GM23338 (cell line): ENCODE results near the gene WNK2. TPM values are rescaled to one million over a fixed set of nuclear protein-coding genes. Genes with fewer than 3 reads are reported as not detected.

Experiments used
- ATAC-seq: fragments of 200-7000 bp; cut with Tn5 transposase; 3 replicates; pipeline ENCODE4 v1.9.1; 2020
- DNase-seq: peaks from one replicate; pipeline ENCODE4 v3.0.0-alpha.2; 2015; ENCODE audit warnings: low spot score
- H2AFZ ChIP-seq: fragments of 200-600 bp; sonication (generic); 2 replicates; pipeline ENCODE4 v1.8.0; 2016; ENCODE audit warnings: antibody characterized with exemption, mild to moderate bottlenecking, moderate library complexity
- H3F3A ChIP-seq: fragments of 200-600 bp; sonication (generic); replicated peaks from 2 replicates; pipeline ENCODE4 v1.8.0; 2017; ENCODE audit warnings: antibody characterized with exemption, mixed run types, low read depth
- H3K27ac ChIP-seq: fragments of 200-600 bp; sonication (generic); 2 replicates; pipeline ENCODE4 v1.6.1; 2016; ENCODE audit warnings: low read depth
- H3K27me3 ChIP-seq: fragments of 200-600 bp; sonication (generic); 2 replicates; pipeline ENCODE4 v1.8.0; 2016; ENCODE audit warnings: mild to moderate bottlenecking, mixed run types, moderate library complexity; ENCODE audit not compliant: insufficient read depth
- H3K36me3 ChIP-seq: fragments of 200-600 bp; sonication (generic); 2 replicates; pipeline ENCODE4 v1.8.0; 2016; ENCODE audit warnings: mild to moderate bottlenecking; ENCODE audit not compliant: insufficient read depth
- H3K4me1 ChIP-seq: fragments of 200-600 bp; sonication (generic); 2 replicates; pipeline ENCODE4 v1.8.0; 2016; ENCODE audit warnings: mild to moderate bottlenecking, moderate library complexity; ENCODE audit not compliant: insufficient read depth
- H3K4me2 ChIP-seq: fragments of 200-600 bp; sonication (generic); 2 replicates; pipeline ENCODE4 v1.7.1; 2017; ENCODE audit warnings: mixed run types
- H3K4me3 ChIP-seq: fragments of 200-600 bp; sonication (generic); 2 replicates; pipeline ENCODE4 v1.6.1; 2016; ENCODE audit warnings: mixed run types
- H3K79me2 ChIP-seq: fragments of 200-600 bp; sonication (generic); replicated peaks from 2 replicates; pipeline ENCODE4 v1.8.0; 2017; ENCODE audit warnings: mild to moderate bottlenecking; ENCODE audit not compliant: insufficient read depth
- H3K9me2 ChIP-seq: fragments of 200-600 bp; sonication (generic); 2 replicates; pipeline ENCODE4 v1.8.0; 2017; ENCODE audit not compliant: insufficient read depth
- H4K20me1 ChIP-seq: fragments of 200-600 bp; sonication (generic); replicated peaks from 2 replicates; pipeline ENCODE4 v1.8.0; 2017; ENCODE audit warnings: mild to moderate bottlenecking; ENCODE audit not compliant: insufficient read depth
- H3K27ac Mint-ChIP-seq: 2 replicates; pipeline ENCODE4 v1.8.0; 2020; ENCODE audit warnings: inconsistent platforms, mild to moderate bottlenecking, moderate library complexity, mixed read lengths
- H3K27me3 Mint-ChIP-seq: 3 replicates; pipeline ENCODE4 v1.8.0; 2022; ENCODE audit warnings: low read depth, mild to moderate bottlenecking, moderate library complexity, mixed read lengths, inconsistent platforms; ENCODE audit not compliant: insufficient read depth, poor library complexity
- H3K36me3 Mint-ChIP-seq: 3 replicates; pipeline ENCODE4 v1.8.0; 2021; ENCODE audit warnings: low read depth, mild to moderate bottlenecking, inconsistent platforms, moderate library complexity, mixed read lengths
- H3K4me1 Mint-ChIP-seq: 3 replicates; pipeline ENCODE4 v1.8.0; 2020; ENCODE audit warnings: mild to moderate bottlenecking, inconsistent platforms, mixed read lengths
- H3K4me3 Mint-ChIP-seq: 3 replicates; pipeline ENCODE4 v1.8.0; 2021; ENCODE audit warnings: moderate library complexity, mild to moderate bottlenecking, inconsistent platforms, mixed read lengths
- H3K9me3 Mint-ChIP-seq: 3 replicates; pipeline ENCODE4 v1.8.0; 2020; ENCODE audit warnings: moderate library complexity, mild to moderate bottlenecking, inconsistent platforms, mixed read lengths
- CTCF ChIP-seq, 2 experiments: fragments of 200-600 bp in 1 of 2; sonication (generic) in 1 of 2; conservative IDR thresholded peaks; 2 replicates each; pipeline versions ENCODE4 v1.5.1 to v1.6.1; 2016 to 2017; ENCODE audit warnings: antibody characterized with exemption in 2 of 2, low read depth in 2 of 2, mild to moderate bottlenecking in 2 of 2, moderate library complexity in 1 of 2
- ETS1 ChIP-seq: IDR thresholded peaks from 2 replicates; pipeline ENCODE4 v1.6.1; 2016; ENCODE audit warnings: antibody characterized with exemption
- EZH2 ChIP-seq: fragments of 200-600 bp; sonication (generic); IDR thresholded peaks from one replicate; pipeline ENCODE4 v1.8.0; 2017; ENCODE audit warnings: antibody characterized with exemption, mild to moderate bottlenecking, low read depth; ENCODE audit not compliant: unreplicated experiment
- EZH2phosphoT487 ChIP-seq: fragments of 200-600 bp; sonication (generic); IDR thresholded peaks from one replicate; pipeline ENCODE4 v1.8.1; 2018; ENCODE audit warnings: antibody characterized with exemption; ENCODE audit not compliant: unreplicated experiment
- JUNB ChIP-seq: IDR thresholded peaks from one replicate; pipeline ENCODE4 v1.6.1; 2016; ENCODE audit warnings: antibody characterized with exemption; ENCODE audit not compliant: unreplicated experiment
- NANOG ChIP-seq: IDR thresholded peaks from 2 replicates; pipeline ENCODE4 v1.6.1; 2016; ENCODE audit warnings: antibody characterized with exemption, borderline replicate concordance
- POLR2AphosphoS5 ChIP-seq: IDR thresholded peaks from 2 replicates; pipeline ENCODE4 v1.6.1; 2016; ENCODE audit warnings: antibody characterized with exemption, low read depth
- REST ChIP-seq: IDR thresholded peaks from one replicate; pipeline ENCODE4 v1.6.1; 2018; ENCODE audit warnings: antibody characterized with exemption; ENCODE audit not compliant: unreplicated experiment
- STAT1 ChIP-seq: IDR thresholded peaks from one replicate; pipeline ENCODE4 v1.6.1; 2016; ENCODE audit warnings: antibody characterized with exemption; ENCODE audit not compliant: unreplicated experiment
- ZNF331 ChIP-seq: fragments of 250-450 bp; sonication (Bioruptor Pico); IDR thresholded peaks from 2 replicates; pipeline ENCODE4 v1.5.0; 2020; ENCODE audit warnings: low read depth, mild to moderate bottlenecking, moderate library complexity
- ZNF462 ChIP-seq: fragments of 250-450 bp; sonication (Bioruptor Pico); IDR thresholded peaks from 2 replicates; pipeline ENCODE4 v1.5.0; 2020; ENCODE audit warnings: mild to moderate bottlenecking, moderate library complexity
- polyA plus RNA-seq: library from polyadenylated mRNA; unstranded; fragments of >200 nt; fragmentation: Nextera tagmentation; extraction: Ambion mirVana; gene quantifications from 2 replicates; pipeline ENCODE4 v1.2.1, GENCODE V29; 2016
- total RNA-seq: library from RNA; depleted of rRNA; stranded (reverse); fragments of >200 nt; shearing (Covaris generic); gene quantifications from 2 replicates; pipeline ENCODE4 v1.2.3, GENCODE V29; 2014

WNK2 gene
- total and polyA plus RNA-seq, 2 experiments from 2014 or later, result 56.4 to 102 TPM

GRCh38 chr9:93258818-93259489, 75.0 kb downstream of the WNK2 start:
- Histone ChIP-seq H3K27ac (no peak overlapping the region), H3K4me3 (no peak overlapping the region), H3K79me2 (no peaks in the 10 kb centered on the region), H3K27me3 (no peaks in the 10 kb centered on the region), H3K36me3 (no peaks in the 10 kb centered on the region), H3K9me2 (no peaks in the 10 kb centered on the region), H3F3A (no peaks in the 10 kb centered on the region), H4K20me1 (no peaks in the 10 kb centered on the region; the same call in 1 of the 2 replicates), H2AFZ (no peak overlapping the region), H3K4me1 (no peaks in the 10 kb centered on the region), H3K4me2 (no peak overlapping the region)
- Mint-ChIP-seq H3K27me3 (peaks cover 6% of the 10 kb centered on the region), H3K4me3 (no peak overlapping the region), H3K36me3 (peaks cover 8% of the 10 kb centered on the region; the same call in 1 of the 3 replicates), H3K9me3 (no peaks in the 10 kb centered on the region; the same call in 2 of the 3 replicates), H3K27ac (no peak overlapping the region), H3K4me1 (peaks cover 2% of the 10 kb centered on the region; the same call in 2 of the 3 replicates)
- no peak for DNase-seq
- ATAC-seq, result no peak
- TF ChIP-seq ZNF462 (CRISPR knock-in tag) (no peak), ZNF331 (CRISPR knock-in tag) (no peak), POLR2AphosphoS5 (no peak), REST (no peak), CTCF (conservative IDR thresholded peaks at IDR 0.05; ENCODE audit: low read depth in 2 of 2) (no peak), EZH2 (no peak), NANOG (no peak), STAT1 (no peak), ETS1 (no peak), EZH2phosphoT487 (no peak), JUNB (no peak)
